Keratinocyte (primary cell): ENCODE measurements around the gene MRTFA. TPM values are rescaled to one million over a fixed set of nuclear protein-coding genes. Genes with fewer than 3 reads are reported as not detected.

Source experiments
- DNase-seq: peaks from one replicate; pipeline ENCODE4 v3.0.0-alpha.2; 2011; ENCODE audit warnings: low read depth, missing footprints, low spot score
- FAIRE-seq: peaks from 2 replicates; lab custom pipeline; 2011; peaks lifted over from hg19 to GRCh38; lab: Jason Lieb, UNC
- H2AFZ ChIP-seq: 2 replicates; pipeline ENCODE4 v1.6.0; 2012; ENCODE audit warnings: low read length, control low read depth, inconsistent platforms; ENCODE audit not compliant: control insufficient read depth
- H3K27ac ChIP-seq: 2 replicates; pipeline ENCODE4 v1.5.1; 2011; ENCODE audit warnings: low read length; ENCODE audit not compliant: control insufficient read depth, insufficient read depth
- H3K27me3 ChIP-seq: 3 replicates; pipeline ENCODE4 v1.6.0; 2011; ENCODE audit warnings: low read length; ENCODE audit not compliant: control insufficient read depth, insufficient read depth; ENCODE audit errors: extremely low read depth
- H3K36me3 ChIP-seq, 2 experiments: 2 replicates in 1 of 2; 3 replicates in 1 of 2; pipeline ENCODE4 v1.5.1; 2011; ENCODE audit warnings: low read length in 2 of 2, mild to moderate bottlenecking in 1 of 2; ENCODE audit not compliant: control insufficient read depth in 2 of 2, insufficient read depth in 2 of 2; ENCODE audit errors: extremely low read depth in 1 of 2
- H3K4me1 ChIP-seq: 3 replicates; pipeline ENCODE4 v1.5.1; 2011; ENCODE audit warnings: low read length; ENCODE audit not compliant: control insufficient read depth, insufficient read depth; ENCODE audit errors: extremely low read depth
- H3K4me2 ChIP-seq: 3 replicates; pipeline ENCODE4 v1.6.0; 2011; ENCODE audit warnings: low read depth, low read length; ENCODE audit not compliant: control insufficient read depth, insufficient read depth; ENCODE audit errors: extremely low read depth
- H3K4me3 ChIP-seq, 3 experiments: fragments of 200-600 bp in 1 of 3; sonication (generic) in 1 of 3; 2 replicates in 2 of 3; 3 replicates in 1 of 3; pipeline ENCODE4 v1.5.1; 2011 to 2016; ENCODE audit warnings: low read length in 3 of 3, mild to moderate bottlenecking in 3 of 3, control low read depth in 2 of 3, inconsistent platforms in 1 of 3, low read depth in 1 of 3, mixed read lengths in 1 of 3, mixed run types in 1 of 3, moderate library complexity in 1 of 3; ENCODE audit not compliant: control insufficient read depth in 2 of 3, insufficient read depth in 2 of 3; ENCODE audit errors: extremely low read depth in 1 of 3
- H3K79me2 ChIP-seq: 2 replicates; pipeline ENCODE4 v1.6.0; 2012; ENCODE audit warnings: low read length; ENCODE audit not compliant: control insufficient read depth, insufficient read depth
- H3K9ac ChIP-seq: 3 replicates; pipeline ENCODE4 v1.6.0; 2011; ENCODE audit warnings: low read length; ENCODE audit not compliant: control insufficient read depth, insufficient read depth; ENCODE audit errors: extremely low read depth
- H3K9me1 ChIP-seq: 3 replicates; pipeline ENCODE4 v1.6.0; 2011; ENCODE audit warnings: low read length; ENCODE audit not compliant: control insufficient read depth, insufficient read depth; ENCODE audit errors: extremely low read depth
- H3K9me3 ChIP-seq: 2 replicates; pipeline ENCODE4 v1.5.1; 2012; ENCODE audit warnings: low read depth, low read length; ENCODE audit not compliant: control insufficient read depth
- H4K20me1 ChIP-seq: 3 replicates; pipeline ENCODE4 v1.6.0; 2011; ENCODE audit warnings: low read length; ENCODE audit not compliant: control insufficient read depth, insufficient read depth; ENCODE audit errors: extremely low read depth
- EZH2 ChIP-seq: IDR thresholded peaks from one replicate; pipeline ENCODE4 v1.6.1; 2012; ENCODE audit warnings: inconsistent platforms, mild to moderate bottlenecking, low read length, moderate library complexity
- dilution Hi-C: fragments of 300-500 bp; cut with MboI; formaldehyde crosslinking; loops from one replicate; pipeline ENCODE4 v1.7.0; 2020; ENCODE audit warnings: low sequenced_read_pairs; ENCODE audit not compliant: extremely low pct_ligation_motif_present
- polyA plus RNA-seq, 5 experiments: library from polyadenylated mRNA; depleted of rRNA in 3 of 5; stranded (reverse) in 3 of 5; stranded (forward) in 1 of 5; unstranded in 1 of 5; fragments of >200 nt; gene quantifications; 1 replicate in 1 of 5; 2 replicates in 3 of 5; 3 replicates in 1 of 5; pipeline versions ENCODE4 v1.2.1 to v1.2.3, GENCODE V29; 2011 to 2012; ENCODE audit warnings: missing spikeins in 2 of 5, low read depth in 1 of 5, low replicate concordance in 1 of 5
- TF ChIP-seq, protein P1 (sequence below), 3 experiments: IDR thresholded peaks in 1 of 3; conservative IDR thresholded peaks in 1 of 3; optimal IDR thresholded peaks in 1 of 3; 2 replicates in 2 of 3; 3 replicates in 1 of 3; pipeline versions ENCODE3 to v1.5.1; 2011; ENCODE audit warnings: low read length in 3 of 3, mild to moderate bottlenecking in 3 of 3, moderate library complexity in 2 of 3, control low read depth in 1 of 3, inconsistent platforms in 1 of 3; ENCODE audit not compliant: insufficient read depth in 2 of 3; ENCODE audit errors: extremely low read depth in 1 of 3

The MRTFA gene
- polyA plus RNA-seq, 1 donor (not counting 4 experiments of a cell fraction or from before 2014, with no cell fraction given): 6.5 TPM

DNA sequence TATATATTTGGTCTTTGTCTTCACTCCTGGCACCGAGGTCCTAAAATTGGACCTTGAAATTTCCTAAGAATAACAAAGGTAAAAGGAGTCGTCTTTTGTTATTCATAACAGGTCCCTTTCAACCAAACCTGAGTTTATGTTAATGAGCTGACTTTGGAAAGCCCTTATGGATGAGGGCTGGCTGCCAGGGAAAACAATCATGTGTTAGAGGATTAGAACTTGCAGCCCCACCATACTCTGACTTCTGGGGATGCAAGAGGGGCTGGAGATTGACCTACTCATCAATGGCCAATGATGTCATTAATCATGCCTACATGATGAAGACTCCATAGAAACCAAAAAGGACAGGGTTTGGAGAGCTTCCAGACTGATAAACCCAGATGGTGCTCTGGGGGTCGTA, 118.9 kb downstream of the MRTFA start:
- no peak overlapping the region for H3K4me3 ChIP-seq
- peaks cover 41% of the 10 kb centered on the region for H3K79me2 ChIP-seq
- H2AFZ ChIP-seq: no peak overlapping the region
- no peak overlapping the region for H3K9ac ChIP-seq
- FAIRE-seq (no peak), DNase-seq (no peak)
- H3K9me1 ChIP-seq: no peaks in the 10 kb centered on the region
- peaks cover 16% of the 10 kb centered on the region for H3K4me1 ChIP-seq
- H3K27ac ChIP-seq: no peak overlapping the region
- H3K27me3 ChIP-seq: no peaks in the 10 kb centered on the region
- peaks cover 3 to 16% of the 10 kb centered on the region in 2 experiments for H3K36me3 ChIP-seq
- TF ChIP-seq EZH2: no peak
- TF ChIP-seq, protein P1, sequence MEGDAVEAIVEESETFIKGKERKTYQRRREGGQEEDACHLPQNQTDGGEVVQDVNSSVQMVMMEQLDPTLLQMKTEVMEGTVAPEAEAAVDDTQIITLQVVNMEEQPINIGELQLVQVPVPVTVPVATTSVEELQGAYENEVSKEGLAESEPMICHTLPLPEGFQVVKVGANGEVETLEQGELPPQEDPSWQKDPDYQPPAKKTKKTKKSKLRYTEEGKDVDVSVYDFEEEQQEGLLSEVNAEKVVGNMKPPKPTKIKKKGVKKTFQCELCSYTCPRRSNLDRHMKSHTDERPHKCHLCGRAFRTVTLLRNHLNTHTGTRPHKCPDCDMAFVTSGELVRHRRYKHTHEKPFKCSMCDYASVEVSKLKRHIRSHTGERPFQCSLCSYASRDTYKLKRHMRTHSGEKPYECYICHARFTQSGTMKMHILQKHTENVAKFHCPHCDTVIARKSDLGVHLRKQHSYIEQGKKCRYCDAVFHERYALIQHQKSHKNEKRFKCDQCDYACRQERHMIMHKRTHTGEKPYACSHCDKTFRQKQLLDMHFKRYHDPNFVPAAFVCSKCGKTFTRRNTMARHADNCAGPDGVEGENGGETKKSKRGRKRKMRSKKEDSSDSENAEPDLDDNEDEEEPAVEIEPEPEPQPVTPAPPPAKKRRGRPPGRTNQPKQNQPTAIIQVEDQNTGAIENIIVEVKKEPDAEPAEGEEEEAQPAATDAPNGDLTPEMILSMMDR (optimal IDR thresholded peaks at IDR 0.05 in 1 of 3, IDR thresholded peaks at IDR 0.05 in 1 of 3, conservative IDR thresholded peaks at IDR 0.05 in 1 of 3; ENCODE audit: extremely low read depth in 1 of 3, insufficient read depth in 2 of 3, low read length in 3 of 3): no peak
- H4K20me1 ChIP-seq: no peaks in the 10 kb centered on the region
- H3K9me3 ChIP-seq: no peaks in the 10 kb centered on the region
- H3K4me2 ChIP-seq: no peak overlapping the region
- dilution Hi-C loops: no loop called here

DNA sequence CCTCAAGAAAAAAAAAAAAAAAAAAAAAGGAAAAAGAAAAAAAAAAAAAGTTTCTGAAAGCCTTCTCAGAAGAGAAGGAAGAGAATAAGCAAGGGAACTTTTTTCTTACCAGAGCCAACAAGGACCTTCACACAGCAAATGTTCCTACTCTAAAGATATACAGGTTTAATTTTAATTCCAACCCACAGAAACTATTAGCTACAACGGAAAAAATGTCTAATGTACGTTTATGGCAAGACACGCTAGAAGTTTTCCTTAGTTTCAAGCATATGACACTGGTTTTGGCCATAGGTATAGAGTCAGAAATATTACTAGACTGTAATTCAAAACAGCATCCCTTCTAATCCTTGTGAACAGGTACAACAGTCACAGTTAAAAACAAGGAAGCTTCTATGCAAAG, 120.1 kb downstream of the MRTFA start:
- Histone ChIP-seq H3K9ac (no peak overlapping the region), H3K4me3 (no peak overlapping the region), H3K36me3 (peaks cover 0 to 11% of the 10 kb centered on the region in 2 experiments), H3K9me1 (no peaks in the 10 kb centered on the region), H2AFZ (no peak overlapping the region), H3K27ac (no peak overlapping the region), H3K4me2 (no peak overlapping the region), H3K27me3 (no peaks in the 10 kb centered on the region), H3K4me1 (peaks cover 28% of the 10 kb centered on the region), H3K9me3 (no peaks in the 10 kb centered on the region), H4K20me1 (no peaks in the 10 kb centered on the region), H3K79me2 (peaks cover 38% of the 10 kb centered on the region)
- FAIRE-seq (no peak), DNase-seq (no peak)
- dilution Hi-C loops: no loop called here
- no peak for TF ChIP-seq EZH2
- TF ChIP-seq, protein P1 (optimal IDR thresholded peaks at IDR 0.05 in 1 of 3, IDR thresholded peaks at IDR 0.05 in 1 of 3, conservative IDR thresholded peaks at IDR 0.05 in 1 of 3; ENCODE audit: extremely low read depth in 1 of 3, insufficient read depth in 2 of 3, low read length in 3 of 3): no peak
